Mesenchymal stem cell (in vitro differentiated cells and primary cell): ENCODE data around the gene KRT71.

Experiments
- DNase-seq: peaks from one replicate; pipeline ENCODE4 v3.0.0-alpha.2; 2013
- H2AFZ ChIP-seq: one replicate; pipeline ENCODE4 v1.6.1; 2013; ENCODE audit warnings: low read depth, mild to moderate bottlenecking, control low read depth, inconsistent platforms, low read length, moderate library complexity
- H2AK5ac ChIP-seq: 2 replicates; pipeline ENCODE4 v1.6.1; 2013; ENCODE audit warnings: low read length, moderate library complexity, mild to moderate bottlenecking, inconsistent platforms; ENCODE audit not compliant: severe bottlenecking
- H2BK120ac ChIP-seq: one replicate; pipeline ENCODE4 v1.6.1; 2013; ENCODE audit warnings: low read depth, mild to moderate bottlenecking, inconsistent platforms, low read length, moderate library complexity
- H2BK12ac ChIP-seq, 2 experiments: one replicate each; pipeline ENCODE4 v1.6.1; 2013; ENCODE audit warnings: inconsistent platforms in 2 of 2, low read length in 2 of 2, mild to moderate bottlenecking in 2 of 2, moderate library complexity in 2 of 2, control low read depth in 1 of 2
- H2BK15ac ChIP-seq: one replicate; pipeline ENCODE4 v1.6.1; 2013; ENCODE audit warnings: mild to moderate bottlenecking, low read depth, inconsistent platforms; ENCODE audit not compliant: poor library complexity, severe bottlenecking
- H2BK5ac ChIP-seq: 2 replicates; pipeline ENCODE4 v1.6.1; 2013; ENCODE audit warnings: low read depth, mild to moderate bottlenecking, low read length, control low read depth, inconsistent platforms; ENCODE audit not compliant: poor library complexity, severe bottlenecking
- H3K14ac ChIP-seq, 2 experiments: one replicate each; pipeline ENCODE4 v1.6.1; 2013; ENCODE audit warnings: inconsistent platforms in 2 of 2, low read length in 2 of 2, control low read depth in 1 of 2, mild to moderate bottlenecking in 1 of 2, moderate library complexity in 1 of 2
- H3K18ac ChIP-seq, 2 experiments: one replicate each; pipeline ENCODE4 v1.6.1; 2013; ENCODE audit warnings: inconsistent platforms in 2 of 2, low read length in 2 of 2, control low read depth in 1 of 2, low read depth in 1 of 2, mild to moderate bottlenecking in 1 of 2
- H3K23ac ChIP-seq, 2 experiments: one replicate each; pipeline ENCODE4 v1.6.1; 2013; ENCODE audit warnings: inconsistent platforms in 2 of 2, low read length in 2 of 2, mild to moderate bottlenecking in 2 of 2, moderate library complexity in 2 of 2, control low read depth in 1 of 2
- H3K27ac ChIP-seq: 2 replicates; pipeline ENCODE4 v1.5.1; 2013; ENCODE audit warnings: mild to moderate bottlenecking, moderate library complexity, low read length, control low read depth, inconsistent platforms; ENCODE audit not compliant: poor library complexity, severe bottlenecking
- H3K27me3 ChIP-seq, 2 experiments: 2 replicates each; pipeline versions ENCODE4 v1.6.1 to v1.7.0; 2013; ENCODE audit warnings: low read length in 2 of 2, mild to moderate bottlenecking in 2 of 2, moderate library complexity in 2 of 2, control low read depth in 1 of 2, inconsistent platforms in 1 of 2; ENCODE audit not compliant: control insufficient read depth in 1 of 2, insufficient read depth in 1 of 2
- H3K36me3 ChIP-seq, 2 experiments: 2 replicates each; pipeline versions ENCODE4 v1.6.1 to v1.7.0; 2013; ENCODE audit warnings: low read length in 2 of 2, control low read depth in 1 of 2, inconsistent platforms in 1 of 2, low read depth in 1 of 2, mild to moderate bottlenecking in 1 of 2; ENCODE audit not compliant: insufficient read depth in 2 of 2, control insufficient read depth in 1 of 2
- H3K4ac ChIP-seq, 2 experiments: one replicate each; pipeline ENCODE4 v1.6.1; 2013; ENCODE audit warnings: inconsistent platforms in 2 of 2, low read length in 2 of 2, mild to moderate bottlenecking in 2 of 2, moderate library complexity in 2 of 2, control low read depth in 1 of 2, low read depth in 1 of 2
- H3K4me1 ChIP-seq: 2 replicates; pipeline ENCODE4 v1.6.1; 2013; ENCODE audit warnings: low read depth, low read length, control low read depth; ENCODE audit not compliant: control insufficient read depth, insufficient read depth
- H3K4me2 ChIP-seq: 2 replicates; pipeline ENCODE4 v1.6.1; 2013; ENCODE audit warnings: low read length, mild to moderate bottlenecking, inconsistent platforms; ENCODE audit not compliant: poor library complexity, severe bottlenecking
- H3K4me3 ChIP-seq, 2 experiments: 2 replicates each; pipeline versions ENCODE4 v1.5.1 to v1.7.0; 2013; ENCODE audit warnings: low read length in 2 of 2, mild to moderate bottlenecking in 2 of 2, control low read depth in 1 of 2, low read depth in 1 of 2; ENCODE audit not compliant: insufficient read depth in 1 of 2
- H3K79me1 ChIP-seq: replicated peaks from 2 replicates; pipeline ENCODE4 v1.6.1; 2013; ENCODE audit warnings: mild to moderate bottlenecking, control low read depth, low read length, inconsistent platforms; ENCODE audit not compliant: poor library complexity, severe bottlenecking
- H3K9ac ChIP-seq: 2 replicates; pipeline ENCODE4 v1.7.0; 2013; ENCODE audit warnings: mild to moderate bottlenecking, low read length, moderate library complexity
- H3K9me3 ChIP-seq: 2 replicates; pipeline ENCODE4 v1.7.0; 2013; ENCODE audit warnings: mild to moderate bottlenecking, low read length; ENCODE audit not compliant: control insufficient read depth
- H4K8ac ChIP-seq: one replicate; pipeline ENCODE4 v1.6.1; 2013; ENCODE audit warnings: inconsistent platforms, mild to moderate bottlenecking, low read length, moderate library complexity
- H4K91ac ChIP-seq: one replicate; pipeline ENCODE4 v1.6.1; 2013; ENCODE audit warnings: mild to moderate bottlenecking, low read length, inconsistent platforms
- WGBS: methylation state at CpG from one replicate; pipeline ENCODE4 v1.1.7; 2013; ENCODE audit warnings: mixed read lengths; 5-methylcytosine and 5-hydroxymethylcytosine counted together

KRT71 gene

GRCh38 chr12:52573743-52574142, 20.8 kb upstream of the KRT71 start, which contains the start of gene KRT74:
KRT74 (minus strand) TSS chr12:52573843; CDS start chr12:52573777, 66 bp downstream.
- no peak within 1 kb of the TSS for H3K9ac ChIP-seq
- 84% methylated on average over 3 of the region's 3 CpGs for WGBS

GRCh38 chr12:52573306-52573705, 20.4 kb upstream of the KRT71 start:
- Histone ChIP-seq H3K27me3 (peaks cover 56 to 86% of the 10 kb centered on the region in 2 experiments), H3K4me1 (no peaks in the 10 kb centered on the region), H3K79me1 (no peaks in the 10 kb centered on the region), H3K18ac (no peak overlapping the region), H2AFZ (no peak overlapping the region), H2BK12ac (no peak overlapping the region), H3K36me3 (no peaks in the 10 kb centered on the region), H3K27ac (no peak overlapping the region), H3K9me3 (no peaks in the 10 kb centered on the region), H3K9ac (no peak overlapping the region), H3K4me3 (no peak overlapping the region), H4K8ac (no peak overlapping the region), H2AK5ac (no peak overlapping the region), H2BK15ac (no peak overlapping the region), H3K14ac (no peak overlapping the region), H3K4ac (no peak overlapping the region), H2BK120ac (no peak overlapping the region), H2BK5ac (no peak overlapping the region), H3K4me2 (no peak overlapping the region), H4K91ac (no peak overlapping the region), H3K23ac (no peak overlapping the region)
- 83% methylated on average over 15 of the region's 15 CpGs for WGBS
- DNase-seq: no peak

More at GRCh38 chr12:52573743-52574142, 20.8 kb upstream of the KRT71 start, which contains the start of gene KRT74:
- Histone ChIP-seq H2BK12ac (no peak within 1 kb of the TSS), H3K23ac (no peak within 1 kb of the TSS), H4K8ac (no peak within 1 kb of the TSS), H3K4me3 (no peak within 1 kb of the TSS), H2AK5ac (no peak within 1 kb of the TSS), H3K27me3 (peaks cover 56 to 86% of the 10 kb centered on the region in 2 experiments), H3K4me2 (no peak within 1 kb of the TSS), H2BK15ac (no peak within 1 kb of the TSS), H3K36me3 (no peaks in the 10 kb centered on the region), H3K4ac (no peak within 1 kb of the TSS), H2BK5ac (no peak within 1 kb of the TSS), H3K4me1 (no peaks in the 10 kb centered on the region), H2AFZ (no peak within 1 kb of the TSS), H3K27ac (no peak within 1 kb of the TSS), H2BK120ac (no peak within 1 kb of the TSS), H3K9me3 (no peaks in the 10 kb centered on the region), H4K91ac (no peak within 1 kb of the TSS), H3K79me1 (no peaks in the 10 kb centered on the region), H3K14ac (no peak within 1 kb of the TSS), H3K18ac (no peak within 1 kb of the TSS)
- no peak for DNase-seq

GRCh38 chr12:52570511-52570910, 17.6 kb upstream of the KRT71 start:
- Histone ChIP-seq H3K9me3 (no peaks in the 10 kb centered on the region), H3K23ac (no peak overlapping the region), H3K79me1 (no peaks in the 10 kb centered on the region), H2BK120ac (no peak overlapping the region), H2BK15ac (no peak overlapping the region), H4K91ac (no peak overlapping the region), H2AK5ac (no peak overlapping the region), H3K36me3 (no peaks in the 10 kb centered on the region), H2BK12ac (no peak overlapping the region), H2AFZ (no peak overlapping the region), H3K18ac (no peak overlapping the region), H2BK5ac (no peak overlapping the region), H3K4me2 (no peak overlapping the region), H3K4me3 (no peak overlapping the region), H3K4ac (no peak overlapping the region), H3K4me1 (no peaks in the 10 kb centered on the region), H3K27me3 (peaks cover 49 to 95% of the 10 kb centered on the region in 2 experiments), H3K27ac (no peak overlapping the region), H3K14ac (no peak overlapping the region), H3K9ac (no peak overlapping the region), H4K8ac (no peak overlapping the region)
- no peak for DNase-seq
- 93% methylated on average over 10 of the region's 10 CpGs for whole genome bisulfite sequencing

- H3K4ac ChIP-seq: no peak overlapping the region
- H3K18ac ChIP-seq: no peak overlapping the region
- no peak overlapping the region for H3K23ac ChIP-seq
- H3K9me3 ChIP-seq: no peaks in the 10 kb centered on the region
- H3K14ac ChIP-seq: no peak overlapping the region
- H2BK15ac ChIP-seq: no peak overlapping the region
- no peak overlapping the region for H3K4me3 ChIP-seq
- no peak overlapping the region for H2BK120ac ChIP-seq
- no peak overlapping the region for H3K9ac ChIP-seq
- H4K8ac ChIP-seq: no peak overlapping the region
- H2BK12ac ChIP-seq: no peak overlapping the region
- WGBS: 85% methylated on average over 12 of the region's 12 CpGs
- no peak for DNase-seq
- H4K91ac ChIP-seq: no peak overlapping the region
- no peak overlapping the region for H3K4me2 ChIP-seq
- no peak overlapping the region for H2AK5ac ChIP-seq
- no peak overlapping the region for H2BK5ac ChIP-seq
- no peaks in the 10 kb centered on the region for H3K79me1 ChIP-seq
- no peak overlapping the region for H2AFZ ChIP-seq
- H3K36me3 ChIP-seq: no peaks in the 10 kb centered on the region
- H3K27me3 ChIP-seq: peaks cover 46 to 96% of the 10 kb centered on the region in 2 experiments
- no peaks in the 10 kb centered on the region for H3K4me1 ChIP-seq
- no peak overlapping the region for H3K27ac ChIP-seq
Observed at GRCh38 chr12:52568111-52568510, 15.2 kb upstream of the KRT71 start.
